HG03095 (cell line): ENCODE measurements around the gene HNF4A.
"Not testable (repeated sequence)": the region's sequence is repeated elsewhere in the genome, so short reads cannot be mapped to it uniquely, and the experiment has no call there.

ENCODE experiments used
- ATAC-seq: cut with Tn5 transposase; IDR thresholded peaks from one replicate; pipeline ENCODE4 v1.9.1; 2021; ENCODE audit warnings: moderate library complexity; ENCODE audit not compliant: unreplicated experiment

The HNF4A gene

DNA sequence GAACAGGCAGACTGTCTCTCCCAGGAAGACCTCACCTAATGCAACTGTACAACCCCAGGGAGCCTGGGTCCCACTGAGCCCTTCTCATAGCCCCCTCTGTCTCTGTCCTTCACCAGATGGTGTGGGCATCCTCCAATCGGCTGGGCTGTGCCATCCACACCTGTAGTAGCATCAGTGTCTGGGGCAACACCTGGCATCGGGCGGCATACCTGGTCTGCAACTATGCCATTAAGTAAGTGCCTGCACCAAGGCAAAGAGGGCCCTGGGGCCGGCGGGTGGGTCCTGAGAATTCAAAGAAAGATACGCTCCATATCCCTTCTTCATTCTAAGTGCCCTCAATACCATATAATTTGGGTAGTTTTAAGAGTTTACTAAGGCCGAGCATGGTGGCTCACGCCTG, 10.4 kb upstream of the HNF4A start:
- ATAC-seq = no peak

DNA sequence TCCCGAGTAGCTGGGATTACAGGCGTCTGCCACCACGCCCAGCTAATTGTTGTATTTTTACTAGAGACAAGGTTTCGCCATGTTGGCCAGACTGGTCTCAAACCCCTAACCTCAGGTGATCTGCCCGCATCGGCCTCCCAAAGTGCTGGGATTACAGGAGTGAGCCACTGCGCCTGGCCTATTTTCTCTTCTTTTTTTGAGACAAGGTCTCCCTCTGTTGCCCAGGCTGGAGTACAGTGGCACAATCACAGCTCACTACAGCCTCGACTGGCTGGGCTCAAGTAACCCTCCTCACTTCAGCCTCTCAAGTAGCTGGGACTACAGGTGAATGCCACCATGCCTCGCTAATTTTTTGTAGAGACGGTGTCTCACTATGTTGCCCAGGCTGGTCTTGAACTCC, 9.6 kb upstream of the HNF4A start:
- ATAC-seq = not testable (repeated sequence)

- no peak for ATAC-seq
Measured at GRCh38 chr20:44348168-44348659, 7.3 kb upstream of the HNF4A start.

DNA sequence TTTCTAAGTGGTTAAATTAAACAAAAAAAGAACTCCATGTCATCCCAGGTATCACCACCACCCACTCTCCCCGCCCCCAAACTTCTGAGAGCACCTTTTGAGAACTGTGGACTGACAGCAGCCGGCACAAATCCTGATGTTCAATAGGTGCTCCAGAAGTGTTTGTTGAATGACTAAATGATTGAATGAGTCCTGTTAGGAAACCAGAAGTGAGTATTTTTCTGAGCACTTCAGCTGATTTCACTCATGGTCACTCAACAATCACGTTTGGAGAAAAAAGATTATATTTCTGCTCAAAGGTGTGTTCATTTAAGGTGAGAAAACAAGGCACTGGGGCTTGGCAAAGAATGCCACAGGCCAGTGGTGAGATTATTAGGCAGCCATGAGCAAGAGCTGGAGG, 6.2 kb upstream of the HNF4A start:
- ATAC-seq = no peak

- no peak for ATAC-seq
Measured at GRCh38 chr20:44350567-44350966, 4.9 kb upstream of the HNF4A start.

DNA sequence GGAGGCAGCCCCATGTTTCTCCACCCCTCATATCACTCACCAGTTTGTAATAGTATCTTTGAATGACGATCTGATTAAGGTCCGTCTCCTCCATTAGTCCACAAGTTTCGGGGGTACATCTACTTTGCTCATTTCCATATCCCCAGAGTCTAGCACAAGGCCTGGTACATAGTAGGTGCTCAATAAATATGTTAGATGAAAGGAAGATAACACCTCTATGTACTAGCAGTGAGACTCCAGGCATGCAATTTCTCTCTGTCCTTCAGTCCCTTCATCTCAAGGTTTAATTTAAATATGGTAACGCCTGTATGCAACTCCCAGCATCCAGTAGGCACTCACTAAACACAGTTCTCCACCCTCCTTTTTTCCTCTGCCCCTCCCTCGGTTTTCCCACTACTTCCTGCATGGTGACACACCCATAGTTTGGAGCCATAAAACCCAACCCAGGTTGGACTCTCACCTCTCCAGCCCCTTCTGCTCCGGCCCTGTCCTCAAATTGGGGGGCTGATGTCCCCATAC, 461 bp upstream of the HNF4A start:
- no peak for ATAC-seq

DNA sequence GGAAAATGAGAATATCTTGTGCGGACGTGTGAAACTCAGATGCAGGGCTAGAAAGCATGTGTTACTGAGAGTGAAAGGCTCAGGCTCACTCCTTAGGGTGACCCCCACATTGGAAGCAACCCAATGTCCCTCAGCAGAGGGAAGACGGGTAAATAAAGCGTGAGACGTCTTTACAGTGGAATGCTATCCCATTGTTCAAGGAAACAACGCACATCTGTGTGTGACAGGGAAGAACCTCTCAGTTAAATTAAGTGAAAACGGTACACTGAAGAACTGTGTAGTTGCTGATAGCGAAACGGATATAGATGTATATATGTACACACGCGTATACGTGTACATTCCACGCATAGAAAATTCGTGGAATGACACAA, 839 bp downstream of the HNF4A start:
- no peak for ATAC-seq

DNA sequence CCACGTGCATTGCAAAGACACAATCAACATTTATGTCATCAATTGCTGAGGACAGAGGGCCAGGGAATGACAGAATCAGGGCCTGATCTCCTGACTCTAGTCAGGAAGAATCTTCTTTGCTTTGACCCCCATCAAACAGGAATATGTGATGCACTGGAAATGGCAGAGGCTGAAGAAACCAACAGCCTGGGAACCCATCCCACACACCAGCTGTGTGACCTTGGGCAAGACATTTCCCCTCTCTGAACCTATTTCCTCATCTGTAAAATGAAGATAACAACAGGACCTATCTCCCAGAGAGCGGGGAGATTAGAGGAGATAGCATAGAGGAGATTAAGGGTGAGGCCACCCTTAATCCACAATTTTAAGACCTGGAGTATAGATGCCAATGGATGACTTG, 1.5 kb downstream of the HNF4A start:
- ATAC-seq = no peak

DNA sequence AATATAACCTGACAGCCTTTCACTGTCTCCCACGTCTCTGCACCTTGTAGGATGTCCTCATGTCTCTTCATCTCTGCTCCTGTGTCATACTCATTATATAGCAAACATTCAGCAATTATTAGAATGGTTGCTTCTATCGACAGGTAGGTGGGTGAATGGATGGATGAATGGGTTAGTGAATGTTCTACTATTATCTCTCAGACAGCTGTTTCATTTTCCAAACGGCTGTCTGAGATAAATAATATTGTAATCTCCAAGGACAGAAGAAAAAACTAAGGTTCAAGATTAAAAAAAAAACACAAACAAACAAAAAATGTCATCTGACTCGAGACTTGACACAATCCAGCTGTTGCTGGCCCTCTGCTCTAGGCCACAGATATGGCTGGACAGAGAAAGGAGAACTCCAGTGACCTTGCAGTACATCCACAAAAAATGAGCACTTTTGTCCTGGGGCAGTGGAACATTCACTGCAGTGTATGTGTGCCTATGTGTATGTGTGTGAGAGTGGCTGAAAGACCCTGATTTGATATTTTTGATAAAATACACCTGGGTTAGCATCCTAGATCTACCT, 2.1 kb downstream of the HNF4A start:
- ATAC-seq = no peak

DNA sequence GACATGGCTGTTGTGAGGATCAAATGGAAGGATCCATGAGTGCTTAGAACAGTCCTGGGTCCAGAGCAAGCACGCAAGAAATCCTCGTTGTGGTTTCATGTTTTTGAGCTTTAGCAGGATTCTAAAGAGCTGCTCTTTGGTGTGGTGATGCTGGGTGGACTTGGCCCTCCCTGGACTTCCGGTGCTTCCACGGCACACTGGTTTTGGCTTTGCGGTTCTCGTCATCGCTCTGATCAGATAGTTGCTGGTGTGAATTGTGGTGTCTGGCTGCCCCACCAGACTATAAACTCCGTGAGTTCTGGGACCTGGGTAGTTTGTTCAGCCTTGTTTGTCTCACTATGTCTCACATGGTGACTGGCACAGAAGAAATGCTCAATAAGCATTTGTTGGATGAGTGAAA, 3.3 kb downstream of the HNF4A start:
- no peak for ATAC-seq

DNA sequence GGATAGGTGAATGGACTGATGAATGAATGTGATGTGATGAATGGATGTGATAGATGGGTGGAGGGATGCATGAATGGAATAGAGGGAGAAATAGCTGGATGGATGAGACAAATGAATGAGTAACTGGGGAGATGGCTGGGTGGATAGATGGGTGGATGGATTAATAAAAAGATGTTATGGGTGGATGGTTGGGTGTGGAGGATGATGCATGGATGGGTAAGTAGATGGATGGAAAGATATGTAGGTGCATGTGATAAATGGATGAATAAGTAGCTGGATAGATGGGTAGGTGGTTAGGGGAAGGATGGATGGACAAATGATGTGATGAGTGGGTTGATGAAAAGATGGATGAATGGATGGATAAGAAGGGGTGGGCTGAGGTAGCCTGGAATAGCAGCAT, 4.7 kb downstream of the HNF4A start:
- ATAC-seq = no peak

- no peak for ATAC-seq
Measured at GRCh38 chr20:44361021-44361420, 5.5 kb downstream of the HNF4A start.

GRCh38 chr20:44362466-44362940, 7.0 kb downstream of the HNF4A start:
- ATAC-seq = no peak

DNA sequence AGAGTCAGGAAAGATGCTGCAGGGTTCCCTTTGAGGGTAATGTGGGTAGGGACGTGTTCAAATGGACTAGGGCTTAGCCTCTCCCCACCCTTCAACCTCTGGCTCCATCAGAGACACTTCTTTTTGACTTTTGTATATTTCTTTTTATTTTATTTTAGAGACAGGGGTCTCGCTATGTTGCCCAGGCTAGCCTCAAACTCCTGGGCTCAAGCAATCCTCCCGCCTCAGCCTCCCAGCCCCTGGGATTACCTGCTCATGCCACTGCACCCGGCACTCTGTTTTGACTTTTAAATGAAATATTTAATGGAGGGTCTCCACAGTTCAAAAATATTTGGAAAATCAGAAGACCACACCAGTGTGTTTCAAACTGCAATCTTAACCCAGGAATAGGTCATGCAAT, 8.6 kb downstream of the HNF4A start:
- no peak for ATAC-seq

GRCh38 chr20:44364780-44365179, 9.3 kb downstream of the HNF4A start:
- no peak for ATAC-seq

DNA sequence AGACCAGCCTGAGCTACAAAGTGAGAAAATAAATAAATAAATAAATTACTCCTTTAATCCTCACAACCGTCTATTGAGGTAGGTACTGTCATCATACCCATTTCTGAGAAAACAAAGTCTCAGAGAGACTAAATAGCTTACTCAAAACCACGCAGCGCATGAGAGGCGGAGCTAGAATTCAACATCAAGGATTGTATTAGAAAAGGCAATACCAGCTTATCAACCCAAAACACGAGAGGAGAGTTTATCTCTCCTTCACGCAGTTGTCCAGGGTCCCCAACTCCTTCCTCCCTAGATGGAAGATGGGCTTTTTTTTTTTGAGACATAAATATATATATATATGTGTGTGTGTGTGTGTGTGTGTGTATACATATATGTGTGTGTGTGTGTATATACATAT, 12.2 kb downstream of the HNF4A start:
- ATAC-seq = no peak

DNA sequence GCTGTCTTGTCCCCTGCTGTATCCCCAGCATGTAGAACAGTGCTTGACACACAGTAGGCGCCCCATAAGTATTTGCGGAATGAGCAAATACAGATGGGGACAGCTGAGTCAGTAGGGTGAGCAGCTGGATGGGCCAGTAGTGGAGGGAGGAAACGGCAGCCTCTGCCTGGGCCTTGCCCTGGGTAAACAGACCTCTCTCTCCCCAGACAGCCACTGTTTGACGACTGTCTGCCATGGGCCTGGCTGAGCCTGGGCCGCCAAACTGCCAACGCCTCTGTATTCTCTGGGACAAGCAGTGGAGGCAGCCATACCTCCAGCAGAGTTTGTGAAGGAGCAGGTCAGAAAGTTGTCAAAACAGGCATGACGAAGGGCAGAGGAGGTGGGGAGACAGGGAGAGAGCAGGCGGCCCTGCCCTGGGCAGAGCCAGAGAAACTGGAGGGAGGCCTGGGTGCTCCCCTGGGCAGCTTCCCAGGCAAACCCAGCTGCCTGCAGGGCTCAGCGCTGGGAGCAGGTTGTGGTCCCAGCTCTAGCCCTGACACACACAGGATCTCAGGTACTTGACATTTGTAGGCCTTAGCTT, 15.2 kb downstream of the HNF4A start:
- ATAC-seq = no peak

- no peak for ATAC-seq
Measured at GRCh38 chr20:44382641-44383040, 27.1 kb downstream of the HNF4A start.

DNA sequence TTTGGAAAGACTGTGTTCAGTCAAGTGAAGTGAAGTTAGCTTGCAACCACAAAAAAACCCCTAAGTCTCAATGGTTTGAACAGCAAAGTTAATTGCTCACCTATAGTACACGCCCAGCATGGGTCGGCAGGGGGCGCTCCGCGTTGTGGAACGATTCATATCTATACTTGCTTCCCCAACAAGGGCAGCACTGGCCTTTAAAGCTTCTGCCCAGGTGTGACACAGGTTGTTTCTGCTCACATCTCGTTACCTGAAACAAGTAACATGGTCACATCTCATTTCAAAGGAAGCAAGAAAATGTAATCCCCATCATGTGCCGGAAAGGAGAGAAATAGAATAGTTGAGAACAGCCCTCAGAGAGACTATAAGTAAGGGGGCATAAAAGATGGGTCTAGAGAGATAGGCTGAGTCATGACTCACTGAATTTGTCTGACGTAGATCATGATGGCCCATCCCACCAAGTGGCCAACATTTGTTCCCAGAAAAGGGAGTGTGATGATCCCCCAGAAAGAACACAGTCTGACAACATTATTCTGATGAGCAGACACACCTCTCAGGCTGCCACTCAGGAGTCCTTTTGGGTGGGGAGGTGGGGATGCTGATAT, 29.0 kb downstream of the HNF4A start:
- ATAC-seq = no peak

DNA sequence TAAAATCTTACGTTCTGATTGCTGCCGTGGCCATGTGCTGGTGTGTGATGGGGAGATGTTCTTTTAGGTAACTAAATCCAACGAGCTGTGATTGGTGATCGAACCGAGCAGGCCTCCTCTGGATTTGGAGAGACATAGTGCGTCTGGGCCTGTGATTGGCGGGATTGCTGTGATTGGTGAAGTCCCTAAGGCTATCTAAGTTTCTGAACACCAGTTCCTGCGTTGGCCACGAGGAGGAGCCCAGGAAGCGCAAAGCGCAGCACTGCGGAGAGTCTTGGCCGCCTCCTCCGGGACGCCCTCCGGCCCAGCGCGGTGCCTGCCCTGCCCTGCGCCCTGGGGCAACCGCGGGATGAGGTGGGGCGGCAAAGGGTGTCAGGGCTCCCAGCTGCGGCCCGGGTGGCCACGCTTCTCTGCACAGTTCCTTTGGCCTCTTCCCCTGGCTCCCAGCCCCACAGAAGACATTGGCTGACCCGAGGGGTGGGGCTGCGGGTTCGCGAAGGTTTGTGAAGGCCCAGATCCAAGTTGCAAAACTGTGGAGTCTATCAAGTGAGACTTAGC, 33.0 kb downstream of the HNF4A start:
- ATAC-seq = peak; percentile 72

DNA sequence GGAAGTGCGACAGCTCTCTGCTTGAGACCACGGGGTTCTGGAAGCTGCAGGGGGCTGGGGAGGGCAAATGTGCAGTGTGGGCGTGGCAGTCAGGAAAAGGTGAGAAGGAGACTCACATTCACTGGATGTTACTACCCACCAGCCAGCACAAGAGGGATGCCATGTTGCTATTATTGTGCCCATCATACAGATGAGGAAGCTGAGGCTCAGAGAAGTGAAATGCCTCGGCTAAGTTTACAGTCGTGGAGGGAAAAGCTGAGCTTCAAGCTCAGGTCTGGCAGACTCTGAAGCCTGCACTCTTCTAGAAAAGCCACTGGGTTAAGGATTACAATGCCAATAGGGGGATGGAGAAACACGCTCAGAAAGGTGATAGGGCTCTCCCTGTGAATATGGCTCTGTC, 34.4 kb downstream of the HNF4A start:
- ATAC-seq = no peak

- no peak for ATAC-seq
Measured at GRCh38 chr20:44390280-44390679, 34.8 kb downstream of the HNF4A start.
